ENCODE results near the gene SAPCD2.

The SAPCD2 gene

GRCh38 chr9:137062384-137062783 lies 8.0 kb downstream of the SAPCD2 start:
- no peak overlapping the region for H3K4me2 ChIP-seq (ENCODE audit: low read length)
- no peak overlapping the region for H2AFZ ChIP-seq (ENCODE audit: low read length)
- H3K9ac ChIP-seq (ENCODE audit: low read length) = no peak overlapping the region
- H3K9me2 ChIP-seq (ENCODE audit: low read depth, low read length) = no peaks in the 10 kb centered on the region
- no peaks in the 10 kb centered on the region for H3K4me1 ChIP-seq (ENCODE audit: insufficient read depth, low read length, severe bottlenecking)
- H3K79me2 ChIP-seq (ENCODE audit: insufficient read depth, low read length) = no peaks in the 10 kb centered on the region
- H4K20me1 ChIP-seq (ENCODE audit: insufficient read depth, low read length) = no peaks in the 10 kb centered on the region
- H3K27me3 ChIP-seq (ENCODE audit: insufficient read depth, low read length) = no peaks in the 10 kb centered on the region; the same call in 1 of the 2 replicates
- no peak overlapping the region for H3K4me3 ChIP-seq (ENCODE audit: low read depth, low read length, poor library complexity, severe bottlenecking)
- no peaks in the 10 kb centered on the region for H3F3A ChIP-seq (ENCODE audit: insufficient read depth, low read length)
- TF ChIP-seq CTCF (IDR thresholded peaks at IDR 0.05; ENCODE audit: low read length) = no peak
- no peak for TF ChIP-seq EZH2 (IDR thresholded peaks at IDR 0.05; ENCODE audit: borderline replicate concordance, low read length)
- no peaks in the 10 kb centered on the region for H3K9me3 ChIP-seq (ENCODE audit: low read length)
- no peak overlapping the region for H3K27ac ChIP-seq (ENCODE audit: low read depth, low read length, poor library complexity, severe bottlenecking)
- peaks cover 37% of the 10 kb centered on the region for H3K36me3 ChIP-seq (ENCODE audit: insufficient read depth, low read length)

GRCh38 chr9:137058521-137059234 lies 11.7 kb downstream of the SAPCD2 start:
- Histone ChIP-seq H3K79me2 (ENCODE audit: insufficient read depth, low read length) (no peaks in the 10 kb centered on the region), H3F3A (ENCODE audit: insufficient read depth, low read length) (no peaks in the 10 kb centered on the region), H3K9me3 (ENCODE audit: low read length) (no peaks in the 10 kb centered on the region), H3K9me2 (ENCODE audit: low read depth, low read length) (no peaks in the 10 kb centered on the region), H3K27ac (ENCODE audit: low read depth, low read length, poor library complexity, severe bottlenecking) (no peak overlapping the region), H2AFZ (ENCODE audit: low read length) (no peak overlapping the region), H3K4me2 (ENCODE audit: low read length) (no peak overlapping the region), H3K4me1 (ENCODE audit: insufficient read depth, low read length, severe bottlenecking) (peaks cover 1% of the 10 kb centered on the region), H3K27me3 (ENCODE audit: insufficient read depth, low read length) (peaks cover 5% of the 10 kb centered on the region; the same call in 1 of the 2 replicates), H3K36me3 (ENCODE audit: insufficient read depth, low read length) (peaks cover 7% of the 10 kb centered on the region), H3K9ac (ENCODE audit: low read length) (no peak overlapping the region), H4K20me1 (ENCODE audit: insufficient read depth, low read length) (no peaks in the 10 kb centered on the region), H3K4me3 (ENCODE audit: low read depth, low read length, poor library complexity, severe bottlenecking) (no peak overlapping the region)
- TF ChIP-seq CTCF (IDR thresholded peaks at IDR 0.05; ENCODE audit: low read length) = no peak

- no peak for TF ChIP-seq EZH2 (IDR thresholded peaks at IDR 0.05; ENCODE audit: borderline replicate concordance, low read length)
- no peak for TF ChIP-seq CTCF (IDR thresholded peaks at IDR 0.05; ENCODE audit: low read length)
- H4K20me1 ChIP-seq (ENCODE audit: insufficient read depth, low read length) = no peaks in the 10 kb centered on the region
- H3K9ac ChIP-seq (ENCODE audit: low read length) = no peak overlapping the region
- no peaks in the 10 kb centered on the region for H3K36me3 ChIP-seq (ENCODE audit: insufficient read depth, low read length)
- no peaks in the 10 kb centered on the region for H3F3A ChIP-seq (ENCODE audit: insufficient read depth, low read length)
- peaks cover 4% of the 10 kb centered on the region for H3K4me1 ChIP-seq (ENCODE audit: insufficient read depth, low read length, severe bottlenecking)
- peaks cover 5% of the 10 kb centered on the region; the same call in 1 of the 2 replicates for H3K27me3 ChIP-seq (ENCODE audit: insufficient read depth, low read length)
- H3K4me3 ChIP-seq (ENCODE audit: low read depth, low read length, poor library complexity, severe bottlenecking) = no peak overlapping the region
- no peaks in the 10 kb centered on the region for H3K9me2 ChIP-seq (ENCODE audit: low read depth, low read length)
- H3K9me3 ChIP-seq (ENCODE audit: low read length) = no peaks in the 10 kb centered on the region
- H3K4me2 ChIP-seq (ENCODE audit: low read length) = no peak overlapping the region
- no peak overlapping the region for H3K27ac ChIP-seq (ENCODE audit: low read depth, low read length, poor library complexity, severe bottlenecking)
- no peaks in the 10 kb centered on the region for H3K79me2 ChIP-seq (ENCODE audit: insufficient read depth, low read length)
- no peak overlapping the region for H2AFZ ChIP-seq (ENCODE audit: low read length)
These were observed 12.8 kb downstream of the SAPCD2 start for GRCh38 chr9:137057545-137057944.
